ENCODE results near the gene TXNL4A. TPM values are rescaled to one million over a fixed set of nuclear protein-coding genes. Genes with fewer than 3 reads are reported as not detected.

The TXNL4A gene
- total RNA-seq, 1 experiment from 2014 or later = 416 TPM

DNA sequence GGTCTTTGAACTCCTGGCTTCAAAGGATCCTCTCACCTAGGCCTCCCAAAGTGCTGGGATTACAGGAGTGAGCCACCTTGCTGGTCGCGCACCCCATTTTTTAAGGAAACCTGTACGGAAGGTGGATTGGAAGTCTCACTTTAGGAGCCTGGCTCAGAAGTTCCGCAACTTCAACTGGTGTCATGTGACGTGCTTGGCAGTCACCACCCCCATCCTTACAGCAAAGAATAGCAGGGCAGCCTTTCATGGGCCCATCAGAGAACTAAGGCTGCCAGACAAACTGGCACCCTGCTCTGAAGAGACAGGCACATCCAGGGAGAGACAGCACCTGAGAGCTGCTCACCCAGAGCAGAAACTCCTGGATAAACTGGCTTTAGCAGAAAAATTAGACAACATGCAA lies 33.6 kb downstream of the TXNL4A start:
- intact Hi-C loops (cut with micrococcal nuclease; ENCODE audit: unreplicated experiment) = no loop called here
- Histone ChIP-seq H3K9me3 (ENCODE audit: control insufficient read depth, insufficient read depth, low read depth, low read length) (no peaks in the 10 kb centered on the region), H3K36me3 (ENCODE audit: control insufficient read depth, insufficient read depth, low read length) (no peaks in the 10 kb centered on the region), H3K27ac (ENCODE audit: low read length) (no peak overlapping the region), H3K27me3 (ENCODE audit: control insufficient read depth, insufficient read depth, low read length) (no peaks in the 10 kb centered on the region), H3K4me1 (ENCODE audit: control insufficient read depth, insufficient read depth, low read length) (peaks cover 30% of the 10 kb centered on the region), H3K4me3 (ENCODE audit: low read depth in 2 of 2, low read length in 2 of 2) (no peak overlapping the region)
- TF ChIP-seq, protein P1, sequence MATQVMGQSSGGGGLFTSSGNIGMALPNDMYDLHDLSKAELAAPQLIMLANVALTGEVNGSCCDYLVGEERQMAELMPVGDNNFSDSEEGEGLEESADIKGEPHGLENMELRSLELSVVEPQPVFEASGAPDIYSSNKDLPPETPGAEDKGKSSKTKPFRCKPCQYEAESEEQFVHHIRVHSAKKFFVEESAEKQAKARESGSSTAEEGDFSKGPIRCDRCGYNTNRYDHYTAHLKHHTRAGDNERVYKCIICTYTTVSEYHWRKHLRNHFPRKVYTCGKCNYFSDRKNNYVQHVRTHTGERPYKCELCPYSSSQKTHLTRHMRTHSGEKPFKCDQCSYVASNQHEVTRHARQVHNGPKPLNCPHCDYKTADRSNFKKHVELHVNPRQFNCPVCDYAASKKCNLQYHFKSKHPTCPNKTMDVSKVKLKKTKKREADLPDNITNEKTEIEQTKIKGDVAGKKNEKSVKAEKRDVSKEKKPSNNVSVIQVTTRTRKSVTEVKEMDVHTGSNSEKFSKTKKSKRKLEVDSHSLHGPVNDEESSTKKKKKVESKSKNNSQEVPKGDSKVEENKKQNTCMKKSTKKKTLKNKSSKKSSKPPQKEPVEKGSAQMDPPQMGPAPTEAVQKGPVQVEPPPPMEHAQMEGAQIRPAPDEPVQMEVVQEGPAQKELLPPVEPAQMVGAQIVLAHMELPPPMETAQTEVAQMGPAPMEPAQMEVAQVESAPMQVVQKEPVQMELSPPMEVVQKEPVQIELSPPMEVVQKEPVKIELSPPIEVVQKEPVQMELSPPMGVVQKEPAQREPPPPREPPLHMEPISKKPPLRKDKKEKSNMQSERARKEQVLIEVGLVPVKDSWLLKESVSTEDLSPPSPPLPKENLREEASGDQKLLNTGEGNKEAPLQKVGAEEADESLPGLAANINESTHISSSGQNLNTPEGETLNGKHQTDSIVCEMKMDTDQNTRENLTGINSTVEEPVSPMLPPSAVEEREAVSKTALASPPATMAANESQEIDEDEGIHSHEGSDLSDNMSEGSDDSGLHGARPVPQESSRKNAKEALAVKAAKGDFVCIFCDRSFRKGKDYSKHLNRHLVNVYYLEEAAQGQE (IDR thresholded peaks at IDR 0.05; ENCODE audit: insufficient read depth in 1 of 2, low read depth in 2 of 2, low read length in 1 of 2) = no peak
- TF ChIP-seq SIN3A (IDR thresholded peaks at IDR 0.05; ENCODE audit: borderline replicate concordance, insufficient read depth, low read depth, low read length) (no peak), TCF7L2 (IDR thresholded peaks at IDR 0.05; ENCODE audit: low read depth, low read length) (no peak), POLR2AphosphoS5 (IDR thresholded peaks at IDR 0.05; ENCODE audit: low read depth, low read length) (no peak)
- TF ChIP-seq, protein P2, sequence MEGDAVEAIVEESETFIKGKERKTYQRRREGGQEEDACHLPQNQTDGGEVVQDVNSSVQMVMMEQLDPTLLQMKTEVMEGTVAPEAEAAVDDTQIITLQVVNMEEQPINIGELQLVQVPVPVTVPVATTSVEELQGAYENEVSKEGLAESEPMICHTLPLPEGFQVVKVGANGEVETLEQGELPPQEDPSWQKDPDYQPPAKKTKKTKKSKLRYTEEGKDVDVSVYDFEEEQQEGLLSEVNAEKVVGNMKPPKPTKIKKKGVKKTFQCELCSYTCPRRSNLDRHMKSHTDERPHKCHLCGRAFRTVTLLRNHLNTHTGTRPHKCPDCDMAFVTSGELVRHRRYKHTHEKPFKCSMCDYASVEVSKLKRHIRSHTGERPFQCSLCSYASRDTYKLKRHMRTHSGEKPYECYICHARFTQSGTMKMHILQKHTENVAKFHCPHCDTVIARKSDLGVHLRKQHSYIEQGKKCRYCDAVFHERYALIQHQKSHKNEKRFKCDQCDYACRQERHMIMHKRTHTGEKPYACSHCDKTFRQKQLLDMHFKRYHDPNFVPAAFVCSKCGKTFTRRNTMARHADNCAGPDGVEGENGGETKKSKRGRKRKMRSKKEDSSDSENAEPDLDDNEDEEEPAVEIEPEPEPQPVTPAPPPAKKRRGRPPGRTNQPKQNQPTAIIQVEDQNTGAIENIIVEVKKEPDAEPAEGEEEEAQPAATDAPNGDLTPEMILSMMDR (IDR thresholded peaks at IDR 0.05) = no peak
- no peak for ATAC-seq
- CTCF ChIA-PET = interaction anchor here (0.6 kb wide), 1 partner anchor 216 kb away, joined by 3 read pairs; no protein-coding TSS in a partner anchor
- in situ Hi-C loops (cut with HindIII; ENCODE audit: low pct_unique_long_range_greater_than_20kb, low sequenced_read_pairs) = no loop called here
- no peak for DNase-seq (ENCODE audit: low read depth, low spot score)
- POLR2A ChIA-PET = interaction anchor here (0.7 kb wide), 1 partner anchor 188 kb away, joined by 7 read pairs; no protein-coding TSS in a partner anchor
- BruUV-seq (replicated peaks) = no TSS peak

DNA sequence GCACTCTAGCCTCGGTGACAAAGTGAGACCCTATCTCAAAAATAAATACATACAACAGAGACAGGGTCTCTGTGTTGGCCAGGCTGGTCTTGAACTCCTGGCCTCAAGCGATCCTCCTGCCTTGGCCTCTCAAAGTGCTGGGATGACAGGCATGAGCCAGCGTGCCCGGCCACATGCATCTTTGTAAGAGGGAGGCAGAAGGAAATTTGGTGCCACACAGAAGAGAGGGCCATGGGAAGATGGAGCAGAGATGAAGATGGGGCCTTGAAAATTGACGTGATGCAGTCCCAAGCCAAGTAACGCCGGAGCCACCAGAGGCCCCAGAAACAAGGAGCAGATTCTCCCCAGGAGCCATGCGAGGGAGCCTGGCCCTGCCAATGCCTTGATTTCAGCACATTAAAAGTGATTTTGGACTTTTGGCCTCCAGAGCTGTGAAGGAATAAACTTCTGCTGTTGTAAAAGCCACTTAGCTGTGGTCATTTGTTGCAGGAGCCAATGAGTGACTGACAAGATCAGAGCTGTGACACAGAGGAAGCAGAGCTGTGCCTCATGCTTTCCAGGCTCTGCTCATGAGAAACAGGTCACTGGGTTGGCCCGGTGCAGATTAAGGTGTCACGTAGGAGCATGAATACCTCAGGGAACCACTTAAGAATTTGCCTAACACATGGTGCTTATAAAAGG lies 34.3 kb downstream of the TXNL4A start:
- in situ Hi-C loops (cut with HindIII; ENCODE audit: low pct_unique_long_range_greater_than_20kb, low sequenced_read_pairs) = no loop called here
- no TSS peak for BruUV-seq (replicated peaks)
- Histone ChIP-seq H3K36me3 (ENCODE audit: control insufficient read depth, insufficient read depth, low read length) (no peaks in the 10 kb centered on the region), H3K4me3 (ENCODE audit: low read depth in 2 of 2, low read length in 2 of 2) (no peak overlapping the region), H3K9me3 (ENCODE audit: control insufficient read depth, insufficient read depth, low read depth, low read length) (no peaks in the 10 kb centered on the region), H3K4me1 (ENCODE audit: control insufficient read depth, insufficient read depth, low read length) (peaks cover 29% of the 10 kb centered on the region), H3K27ac (ENCODE audit: low read length) (no peak overlapping the region), H3K27me3 (ENCODE audit: control insufficient read depth, insufficient read depth, low read length) (no peaks in the 10 kb centered on the region)
- intact Hi-C loops (cut with micrococcal nuclease; ENCODE audit: unreplicated experiment) = no loop called here
- ATAC-seq = no peak
- TF ChIP-seq POLR2AphosphoS5 (IDR thresholded peaks at IDR 0.05; ENCODE audit: low read depth, low read length) = no peak
- TF ChIP-seq TCF7L2 (IDR thresholded peaks at IDR 0.05; ENCODE audit: low read depth, low read length) = no peak; the same call in 1 of the 2 replicates
- TF ChIP-seq SIN3A (IDR thresholded peaks at IDR 0.05; ENCODE audit: borderline replicate concordance, insufficient read depth, low read depth, low read length) = no peak
- TF ChIP-seq, protein P1 (IDR thresholded peaks at IDR 0.05; ENCODE audit: insufficient read depth in 1 of 2, low read depth in 2 of 2, low read length in 1 of 2) = no peak
- TF ChIP-seq, protein P2 (IDR thresholded peaks at IDR 0.05) = no peak
- POLR2A ChIA-PET = no interaction called here
- DNase-seq (ENCODE audit: low read depth, low spot score) = no peak
- CTCF ChIA-PET = interaction anchor here (0.6 kb wide), 1 partner anchor 216 kb away, joined by 3 read pairs; no protein-coding TSS in a partner anchor
